H1 (cell line): ENCODE results near the gene SLC51B.

ENCODE experiments used
- KDM1A ChIP-seq: fragments of 200-600, 300-600 bp; sonication (generic); IDR thresholded peaks from 2 replicates; pipeline ENCODE4 v1.7.1; 2016; ENCODE audit warnings: mild to moderate bottlenecking, low read length, borderline replicate concordance
- POLR2A ChIP-seq, 2 experiments: IDR thresholded peaks; 1 replicate in 1 of 2; 2 replicates in 1 of 2; pipeline ENCODE4 v1.6.1; 2011; ENCODE audit warnings: low read depth in 2 of 2, low read length in 2 of 2, mild to moderate bottlenecking in 2 of 2; ENCODE audit errors: control extremely low read depth in 1 of 2
- TF ChIP-seq, protein P1 (sequence below), 3 experiments: IDR thresholded peaks; 1 replicate in 2 of 3; 2 replicates in 1 of 3; pipeline versions ENCODE4 v1.5.1 to v1.6.1; 2011; ENCODE audit warnings: low read length in 3 of 3, mild to moderate bottlenecking in 3 of 3, inconsistent platforms in 2 of 3, low read depth in 1 of 3, moderate library complexity in 1 of 3; ENCODE audit not compliant: insufficient read depth in 1 of 3; ENCODE audit errors: control extremely low read depth in 1 of 3

GRCh38 chr15:65100442-65100841, 55.3 kb downstream of the SLC51B start:
- TF ChIP-seq, protein P1, sequence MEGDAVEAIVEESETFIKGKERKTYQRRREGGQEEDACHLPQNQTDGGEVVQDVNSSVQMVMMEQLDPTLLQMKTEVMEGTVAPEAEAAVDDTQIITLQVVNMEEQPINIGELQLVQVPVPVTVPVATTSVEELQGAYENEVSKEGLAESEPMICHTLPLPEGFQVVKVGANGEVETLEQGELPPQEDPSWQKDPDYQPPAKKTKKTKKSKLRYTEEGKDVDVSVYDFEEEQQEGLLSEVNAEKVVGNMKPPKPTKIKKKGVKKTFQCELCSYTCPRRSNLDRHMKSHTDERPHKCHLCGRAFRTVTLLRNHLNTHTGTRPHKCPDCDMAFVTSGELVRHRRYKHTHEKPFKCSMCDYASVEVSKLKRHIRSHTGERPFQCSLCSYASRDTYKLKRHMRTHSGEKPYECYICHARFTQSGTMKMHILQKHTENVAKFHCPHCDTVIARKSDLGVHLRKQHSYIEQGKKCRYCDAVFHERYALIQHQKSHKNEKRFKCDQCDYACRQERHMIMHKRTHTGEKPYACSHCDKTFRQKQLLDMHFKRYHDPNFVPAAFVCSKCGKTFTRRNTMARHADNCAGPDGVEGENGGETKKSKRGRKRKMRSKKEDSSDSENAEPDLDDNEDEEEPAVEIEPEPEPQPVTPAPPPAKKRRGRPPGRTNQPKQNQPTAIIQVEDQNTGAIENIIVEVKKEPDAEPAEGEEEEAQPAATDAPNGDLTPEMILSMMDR (IDR thresholded peaks at IDR 0.05; ENCODE audit: control extremely low read depth in 1 of 3, insufficient read depth in 1 of 3, low read depth in 1 of 3, low read length in 3 of 3), result no peak
- no peak for TF ChIP-seq POLR2A (IDR thresholded peaks at IDR 0.05; ENCODE audit: control extremely low read depth in 1 of 2, low read depth in 2 of 2, low read length in 2 of 2)
- TF ChIP-seq KDM1A, result no peak
